Effector memory CD4-positive, alpha-beta T cell (primary cell): ENCODE data around the gene ROM1.
A peak's percentile ranks its signal among the peaks of the same experiment; 100 is the strongest.
"Not testable (repeated sequence)": the region's sequence is repeated elsewhere in the genome, so short reads cannot be mapped to it uniquely, and the experiment has no call there.

Source experiments
- DNase-seq, 3 donors: peaks; one replicate each; pipeline ENCODE4 v3.0.0-alpha.2; 2020
- H3K27ac ChIP-seq: 2 replicates; pipeline ENCODE4 v1.7.0; 2013; ENCODE audit warnings: mild to moderate bottlenecking, low read length, moderate library complexity; ENCODE audit not compliant: insufficient read depth, poor library complexity, severe bottlenecking
- H3K27me3 ChIP-seq: replicated peaks from 2 replicates; pipeline ENCODE4 v1.7.0; 2013; ENCODE audit warnings: mild to moderate bottlenecking, low read length; ENCODE audit not compliant: insufficient read depth, control insufficient read depth, poor library complexity, severe bottlenecking
- H3K36me3 ChIP-seq: 2 replicates; pipeline ENCODE4 v1.7.0; 2013; ENCODE audit warnings: mild to moderate bottlenecking, low read length, moderate library complexity; ENCODE audit not compliant: control insufficient read depth, insufficient read depth
- H3K4me1 ChIP-seq: 2 replicates; pipeline ENCODE4 v1.7.0; 2013; ENCODE audit warnings: low read length, mild to moderate bottlenecking; ENCODE audit not compliant: control insufficient read depth, insufficient read depth, poor library complexity, severe bottlenecking
- H3K4me3 ChIP-seq: 2 replicates; pipeline ENCODE4 v1.7.0; 2013; ENCODE audit warnings: low read length, low read depth, mild to moderate bottlenecking; ENCODE audit not compliant: insufficient read depth, poor library complexity, severe bottlenecking
- H3K9me3 ChIP-seq: 2 replicates; pipeline ENCODE4 v1.7.0; 2013; ENCODE audit warnings: mild to moderate bottlenecking, low read length, moderate library complexity; ENCODE audit not compliant: control insufficient read depth

Gene ROM1

DNA sequence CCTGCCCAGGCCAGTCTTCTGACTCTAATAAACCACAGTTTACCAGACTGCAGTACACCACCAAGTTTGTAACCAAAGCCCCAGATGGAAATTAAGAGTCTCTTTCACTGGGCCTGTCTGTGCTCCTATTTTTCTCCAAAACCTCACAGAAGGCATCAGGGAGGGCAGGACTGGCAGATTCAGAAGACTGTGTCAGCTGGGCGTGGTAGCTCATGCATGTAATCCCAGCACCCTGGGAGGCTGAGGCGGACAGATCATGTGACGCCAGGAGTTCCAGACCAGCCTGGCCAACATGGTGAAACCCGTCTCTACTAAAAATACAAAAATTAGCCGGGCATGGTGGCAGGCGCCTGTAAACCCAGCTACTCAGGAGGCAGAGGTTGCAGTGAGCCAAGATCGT is 27.7 kb upstream of the ROM1 start:
- H3K36me3 ChIP-seq, result peaks cover 30% of the 10 kb centered on the region
- not testable (repeated sequence) for H3K27me3 ChIP-seq, DNase-seq, H3K4me3 ChIP-seq, H3K9me3 ChIP-seq, H3K27ac ChIP-seq, H3K4me1 ChIP-seq

DNA sequence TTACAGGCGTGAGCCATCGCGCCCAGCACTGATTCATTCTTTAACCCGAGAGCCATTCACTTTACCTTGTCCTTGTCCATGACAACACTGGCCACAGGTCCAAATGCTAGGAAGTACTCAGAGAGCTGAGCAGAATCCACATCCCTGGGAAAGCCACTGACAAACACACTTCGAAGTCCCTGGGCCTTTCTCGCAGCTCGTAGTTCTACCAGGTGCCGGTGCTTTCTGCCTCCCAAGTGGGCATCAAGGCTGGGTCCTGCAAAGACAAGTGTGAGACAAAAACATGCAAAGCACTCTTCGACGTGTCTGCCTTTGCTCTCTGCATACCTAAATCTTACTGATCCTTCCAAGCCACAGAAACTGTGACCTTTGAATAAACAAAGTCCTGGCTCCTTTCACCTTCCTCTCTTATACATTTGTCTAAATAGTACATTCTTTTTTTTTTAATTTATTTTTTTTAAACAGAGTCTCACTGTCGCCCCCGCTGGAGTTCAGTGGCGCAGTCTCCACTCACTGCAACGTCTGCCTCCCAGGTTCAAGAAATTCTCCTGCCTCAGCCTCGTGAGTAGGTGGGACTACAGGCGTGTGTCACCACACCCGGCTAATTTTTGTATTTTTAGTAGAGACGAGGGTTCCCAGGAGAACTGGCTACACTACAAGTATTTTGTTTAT is 24.0 kb upstream of the ROM1 start:
- Histone ChIP-seq H3K36me3 (peaks cover 18% of the 10 kb centered on the region), H3K4me3 (no peak overlapping the region), H3K4me1 (peaks cover 20% of the 10 kb centered on the region), H3K9me3 (no peaks in the 10 kb centered on the region), H3K27me3 (no peaks in the 10 kb centered on the region), H3K27ac (no peak overlapping the region)
- DNase-seq, result no peak

DNA sequence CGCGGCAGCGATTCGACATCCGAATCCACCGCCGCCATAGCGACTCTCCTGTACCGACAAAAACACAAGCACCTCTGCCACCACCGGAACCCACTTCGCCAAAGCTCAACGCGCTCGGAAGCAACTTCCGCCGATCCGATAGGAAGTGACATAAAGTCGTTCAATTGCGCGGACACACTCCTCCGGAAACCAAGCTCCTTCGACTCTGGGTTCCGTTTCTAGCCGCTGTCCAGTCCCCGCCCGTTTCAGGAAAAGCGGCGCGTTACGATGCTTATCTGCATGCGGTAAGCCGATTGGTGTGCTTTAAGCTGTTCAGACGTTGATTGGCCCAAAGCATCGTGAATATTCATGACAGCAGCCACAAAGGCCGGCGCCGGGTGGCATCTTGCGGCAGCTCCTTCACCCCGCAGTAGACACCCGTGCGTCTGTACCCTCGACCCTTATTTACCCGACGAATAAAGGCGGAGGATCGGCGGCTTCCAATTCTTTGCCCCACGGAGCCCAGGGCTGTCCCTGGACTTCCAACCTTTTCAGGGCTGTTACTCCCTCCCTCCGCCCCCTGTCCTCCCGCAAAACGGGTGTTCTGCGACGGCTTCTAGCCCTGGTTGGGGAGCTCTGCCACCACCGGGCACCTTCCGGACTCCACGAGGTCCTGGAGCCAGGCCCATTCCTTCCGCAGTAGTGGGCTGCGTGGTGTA is 21.5 kb upstream of the ROM1 start, which contains the start of gene TUT1:
TSS of gene TUT1 (minus strand) at position 76 of the 698 bp plus-strand sequence. CDS start at position 38, 38 bp downstream.
- H3K4me1 ChIP-seq, result peaks cover 20% of the 10 kb centered on the region
- DNase-seq, result peak; percentile 95 to 96 (median 96)
- peaks cover 30% of the 10 kb centered on the region for H3K36me3 ChIP-seq
- H3K27ac ChIP-seq, result peak within 1 kb of the TSS; percentile 89
- H3K4me3 ChIP-seq, result peak within 1 kb of the TSS; percentile 78
- no peaks in the 10 kb centered on the region for H3K27me3 ChIP-seq
- H3K9me3 ChIP-seq, result no peaks in the 10 kb centered on the region

DNA sequence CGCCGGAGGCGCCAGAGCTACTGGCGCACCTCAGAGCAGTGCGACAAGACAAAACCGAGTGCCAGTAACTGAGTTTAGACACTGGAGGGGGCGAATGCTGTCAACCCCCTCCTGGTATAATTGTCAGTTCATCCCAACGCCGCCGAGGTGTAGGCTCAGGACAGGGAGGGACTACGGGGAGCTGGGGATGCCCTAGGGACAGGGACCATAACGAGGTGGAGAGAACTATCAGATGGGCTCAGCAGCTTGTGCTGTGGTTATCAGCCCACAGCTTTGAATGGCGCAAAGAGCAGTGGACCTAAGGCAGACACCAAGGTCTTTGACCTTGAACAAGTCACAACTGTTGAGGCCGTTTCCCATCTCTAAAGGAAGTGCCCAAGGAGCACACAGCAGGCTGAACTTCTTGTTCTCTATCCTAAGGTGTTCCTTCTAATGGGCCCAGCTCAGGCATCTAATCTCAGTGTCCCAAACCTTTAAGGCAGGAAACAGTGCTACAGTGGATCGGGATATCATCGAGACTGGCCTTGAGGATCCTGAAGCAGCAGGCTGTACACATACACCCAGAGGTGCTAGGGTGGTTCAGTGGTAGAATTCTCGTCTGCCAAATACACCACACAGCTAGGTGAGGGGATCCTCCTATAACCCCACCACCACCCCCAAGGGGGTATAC is 20.8 kb upstream of the ROM1 start:
- peaks cover 20% of the 10 kb centered on the region for H3K4me1 ChIP-seq
- no peaks in the 10 kb centered on the region for H3K27me3 ChIP-seq
- H3K9me3 ChIP-seq, result no peaks in the 10 kb centered on the region
- peak overlapping the region; percentile 89 for H3K27ac ChIP-seq
- H3K4me3 ChIP-seq, result peak overlapping the region; percentile 57
- peaks cover 35% of the 10 kb centered on the region for H3K36me3 ChIP-seq
- no peak for DNase-seq

DNA sequence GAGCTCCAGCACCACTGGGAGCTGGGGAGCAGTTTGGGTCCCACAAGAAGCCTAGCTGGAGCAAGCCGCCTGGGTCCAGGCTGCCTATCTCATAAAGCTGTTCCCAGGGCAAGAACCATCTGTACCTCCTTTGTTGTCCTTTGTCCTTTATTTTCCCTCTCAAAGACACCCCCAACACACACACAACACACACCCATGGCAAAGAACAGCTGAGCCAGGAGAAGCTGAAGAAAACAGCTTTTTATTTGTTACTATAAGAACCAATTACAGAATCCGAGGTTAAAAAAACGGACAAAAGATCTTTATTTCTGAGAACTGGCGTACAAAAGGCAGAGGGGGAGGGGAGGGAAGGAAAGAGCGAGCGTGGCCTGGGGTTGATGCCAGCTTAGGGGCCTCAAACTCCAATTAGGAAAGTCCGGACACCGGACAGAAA is 20.1 kb upstream of the ROM1 start:
- DNase-seq, result no peak
- Histone ChIP-seq H3K9me3 (no peaks in the 10 kb centered on the region), H3K36me3 (peaks cover 43% of the 10 kb centered on the region), H3K27me3 (no peaks in the 10 kb centered on the region), H3K4me3 (no peak overlapping the region), H3K4me1 (peaks cover 20% of the 10 kb centered on the region), H3K27ac (peak overlapping the region; percentile 89)

DNA sequence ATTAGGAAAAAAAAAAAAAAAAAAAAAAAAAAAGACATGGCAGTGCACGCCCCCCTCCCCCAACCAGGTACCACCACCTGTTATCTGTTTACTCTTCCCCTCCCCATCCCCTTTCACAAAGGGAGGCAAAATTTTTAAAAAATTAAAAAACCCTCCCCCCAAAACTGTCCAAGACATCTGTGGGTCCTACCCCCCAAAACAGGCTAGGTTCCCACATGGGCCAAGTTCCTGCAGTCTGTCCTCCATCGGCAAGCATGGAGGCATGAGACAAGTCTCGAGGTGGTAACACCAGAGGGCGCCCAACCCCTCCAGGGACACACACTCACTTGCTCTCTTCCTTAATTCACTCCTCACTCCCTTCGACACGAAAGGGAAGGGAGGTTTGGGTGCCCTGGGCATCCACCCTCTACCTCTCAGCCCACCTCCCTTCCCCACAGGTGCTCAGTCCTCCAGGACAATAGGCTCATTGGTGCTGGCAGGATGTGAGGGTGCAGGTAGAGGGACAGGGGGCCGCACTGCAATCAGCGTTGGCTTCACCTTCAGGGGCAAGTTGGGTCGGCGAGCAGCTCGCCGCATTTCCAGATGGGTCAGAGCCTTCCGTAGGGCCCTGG is 19.5 kb upstream of the ROM1 start:
- peaks cover 25% of the 10 kb centered on the region for H3K4me1 ChIP-seq
- no peak overlapping the region for H3K4me3 ChIP-seq
- H3K36me3 ChIP-seq, result peaks cover 48% of the 10 kb centered on the region
- peak; percentile 45 to 68 (median 58) for DNase-seq
- H3K9me3 ChIP-seq, result no peaks in the 10 kb centered on the region
- H3K27ac ChIP-seq, result peak overlapping the region; percentile 6
- no peaks in the 10 kb centered on the region for H3K27me3 ChIP-seq

DNA sequence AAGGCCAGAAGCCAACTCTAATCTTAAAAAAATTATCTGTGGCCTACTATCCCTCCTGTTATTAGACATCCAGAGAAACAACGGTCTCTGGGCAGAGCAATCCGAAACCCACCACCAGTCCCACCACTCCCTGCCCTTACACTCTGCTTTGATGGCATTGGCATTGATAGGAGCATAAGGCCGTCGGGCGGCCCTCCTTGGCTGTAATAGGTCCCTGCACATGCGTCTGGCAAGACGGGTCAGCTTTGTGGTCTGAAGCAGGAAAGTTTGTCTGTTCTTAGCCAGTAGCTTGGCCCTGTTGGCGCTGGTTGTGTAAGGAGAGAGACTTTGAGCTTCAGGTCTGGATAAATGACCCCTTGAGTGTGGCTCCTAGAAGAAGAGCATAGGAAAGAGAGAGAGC is 17.9 kb upstream of the ROM1 start:
- H3K4me1 ChIP-seq, result peaks cover 35% of the 10 kb centered on the region
- peaks cover 50% of the 10 kb centered on the region for H3K36me3 ChIP-seq

DNA sequence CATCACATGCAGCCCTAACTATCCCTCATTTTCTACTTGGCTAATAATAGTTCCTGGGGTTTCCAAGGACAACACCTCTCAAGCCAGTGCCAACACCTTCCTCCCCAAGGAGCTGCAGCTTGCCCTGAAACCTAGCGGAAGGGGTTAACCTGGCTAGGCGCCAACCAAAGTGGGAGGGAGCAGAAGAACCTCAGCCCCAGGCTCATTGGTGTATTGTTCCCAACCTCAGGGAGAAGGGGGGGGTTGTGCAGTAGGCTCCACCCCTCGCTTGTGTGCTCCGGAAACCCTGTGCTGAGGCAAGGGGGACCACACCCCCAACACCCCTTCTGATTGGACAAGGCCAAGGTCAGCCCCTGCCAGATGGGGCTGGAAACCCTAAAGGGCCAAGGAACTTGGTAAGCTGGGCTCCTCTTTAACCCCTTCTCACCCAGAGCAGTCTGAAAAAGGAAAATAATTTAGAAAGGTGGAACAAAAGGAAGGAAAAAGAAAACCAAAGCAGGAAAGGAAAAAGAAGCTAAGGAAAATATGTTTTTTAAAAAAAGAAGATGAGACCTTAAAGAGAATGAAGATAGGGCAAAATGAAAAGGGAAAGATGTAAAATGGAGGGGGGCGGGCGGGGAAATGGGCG is 13.9 kb upstream of the ROM1 start:
- H3K4me3 ChIP-seq, result peak overlapping the region; percentile 97
- peaks cover 27% of the 10 kb centered on the region for H3K4me1 ChIP-seq
- H3K27ac ChIP-seq, result peak overlapping the region; percentile 88
- DNase-seq, result peak; percentile 91 to 95 (median 95)
- peaks cover 44% of the 10 kb centered on the region for H3K36me3 ChIP-seq
- no peaks in the 10 kb centered on the region for H3K9me3 ChIP-seq
- no peaks in the 10 kb centered on the region for H3K27me3 ChIP-seq

More for the DNA sequence above, 17.9 kb upstream of the ROM1 start:
- no peak for DNase-seq
- Histone ChIP-seq H3K9me3 (no peaks in the 10 kb centered on the region), H3K27ac (no peak overlapping the region), H3K4me3 (no peak overlapping the region), H3K27me3 (no peaks in the 10 kb centered on the region)

DNA sequence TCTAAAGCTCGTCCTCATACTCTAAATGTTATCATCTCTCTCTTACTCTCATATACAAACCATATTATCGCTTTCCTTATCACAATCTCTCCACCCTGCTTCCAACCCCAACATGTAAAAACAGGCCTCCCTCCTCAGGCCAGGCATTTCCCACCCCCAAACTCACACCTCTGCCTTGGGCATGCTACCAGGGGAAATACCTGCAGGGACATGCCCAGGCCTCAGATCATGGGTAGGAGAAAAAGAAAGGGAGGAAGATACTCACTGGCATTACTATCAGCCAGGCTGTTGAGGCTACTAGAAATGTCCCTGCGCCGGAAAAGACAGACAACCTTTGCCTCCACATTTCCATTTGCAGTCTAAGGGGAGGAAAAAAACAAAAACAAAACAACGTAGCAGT is 13.2 kb upstream of the ROM1 start:
- peaks cover 27% of the 10 kb centered on the region for H3K4me1 ChIP-seq
- H3K36me3 ChIP-seq, result peaks cover 40% of the 10 kb centered on the region
- H3K9me3 ChIP-seq, result no peaks in the 10 kb centered on the region

More for the DNA sequence above, 13.2 kb upstream of the ROM1 start:
- Histone ChIP-seq H3K27ac (peak overlapping the region; percentile 88), H3K27me3 (no peaks in the 10 kb centered on the region), H3K4me3 (peak overlapping the region; percentile 97)
- DNase-seq, result no peak
